NOMO-1 treated with DMSO at 0.1 percent for 48 hours (cell line): ENCODE measurements around the gene MAP2K3.
"Not testable (repeated sequence)": the region's sequence is repeated elsewhere in the genome, so short reads cannot be mapped to it uniquely, and the experiment has no call there.

Experiments used
- DNase-seq: peaks from one replicate; lab custom pipeline; 2025; ENCODE audit not compliant: unreplicated experiment; lab: John Stamatoyannopoulos, UW

MAP2K3 gene

DNA sequence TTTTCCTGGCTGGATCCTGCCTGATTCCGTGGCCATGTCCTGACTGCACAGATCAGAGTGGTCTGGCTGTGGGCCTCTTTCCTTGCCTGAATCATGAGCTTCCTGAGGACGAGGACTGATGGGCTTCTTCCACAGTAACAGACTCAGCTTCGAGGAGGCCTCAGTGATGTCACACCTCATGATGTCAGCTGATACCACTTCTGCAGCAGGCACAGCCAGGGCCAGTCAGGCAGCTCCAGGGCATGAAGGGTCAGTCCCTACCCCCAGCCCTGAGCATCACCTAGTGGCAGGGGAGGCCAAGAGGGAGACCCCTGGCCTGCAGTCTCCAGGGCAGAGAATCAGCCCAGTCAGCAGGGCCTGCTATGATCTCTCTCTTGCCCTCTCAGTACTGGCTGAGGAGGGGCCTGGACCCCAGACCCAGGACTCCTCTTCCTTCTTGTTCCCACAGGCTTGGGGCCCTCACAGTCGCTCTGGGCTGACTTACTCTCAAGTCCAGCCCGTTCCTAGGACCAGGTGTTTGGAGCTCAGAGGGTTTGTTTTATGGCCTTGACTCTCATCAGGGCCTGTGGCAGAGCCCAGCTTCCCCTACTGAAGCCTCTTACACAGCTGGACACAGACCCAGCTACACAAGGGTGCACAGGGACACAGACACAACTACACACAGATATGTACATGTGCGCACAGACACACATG is 65.0 kb downstream of the MAP2K3 start:
- not testable (repeated sequence) for DNase-seq

DNA sequence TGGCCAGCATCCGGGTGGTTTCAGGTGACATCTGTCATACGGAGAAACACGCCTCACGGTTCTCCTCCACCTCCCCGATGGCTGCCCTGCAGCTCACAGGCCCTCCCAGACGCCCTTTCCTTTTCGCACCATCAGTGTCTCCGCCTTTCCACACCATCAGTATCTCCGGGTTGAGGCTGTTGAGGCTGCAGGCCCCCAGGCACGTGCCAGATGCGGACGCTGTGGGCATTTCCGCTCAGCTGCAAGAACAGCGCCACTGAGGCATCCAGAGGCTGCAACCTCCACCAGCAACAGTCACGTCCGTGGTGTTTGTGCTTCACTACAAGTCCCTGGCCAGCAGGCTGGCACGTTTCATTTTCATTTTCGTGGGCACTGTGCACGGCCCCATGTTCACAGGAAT is 66.0 kb downstream of the MAP2K3 start:
- not testable (repeated sequence) for DNase-seq

DNA sequence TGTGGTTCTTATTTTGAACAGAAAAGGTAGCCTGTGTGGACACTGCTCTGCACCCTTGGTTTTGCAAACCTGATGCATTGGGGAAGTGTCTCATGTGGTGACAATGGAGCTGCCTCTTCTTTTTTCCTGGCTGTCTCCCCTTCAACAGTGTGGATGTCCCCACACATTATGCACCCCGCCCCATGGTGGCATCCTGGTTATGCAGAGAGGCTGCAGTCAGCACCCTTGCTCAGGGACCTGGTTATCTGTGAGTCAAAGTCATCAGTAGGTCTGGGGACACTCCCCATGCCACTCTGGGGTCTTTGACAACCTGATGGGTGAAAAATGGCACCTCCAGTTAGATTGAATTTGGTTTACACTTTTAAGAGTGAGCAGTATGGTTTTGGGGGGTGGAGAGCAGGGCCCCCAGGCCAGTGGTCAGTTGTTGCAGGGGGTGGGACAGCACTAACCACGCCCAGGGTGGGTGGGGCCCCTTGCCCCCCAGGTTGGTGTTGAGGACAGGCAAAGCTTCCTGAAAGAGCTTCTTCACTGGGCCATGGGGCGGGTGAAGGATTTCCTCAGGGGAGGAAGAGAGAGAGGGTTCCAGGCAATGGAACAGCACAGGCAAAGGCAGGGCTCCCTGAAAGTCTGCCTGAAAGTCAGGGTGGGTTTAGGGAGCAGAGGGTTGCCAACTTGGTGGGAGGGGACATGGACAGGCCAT is 67.0 kb downstream of the MAP2K3 start:
- no peak for DNase-seq

DNA sequence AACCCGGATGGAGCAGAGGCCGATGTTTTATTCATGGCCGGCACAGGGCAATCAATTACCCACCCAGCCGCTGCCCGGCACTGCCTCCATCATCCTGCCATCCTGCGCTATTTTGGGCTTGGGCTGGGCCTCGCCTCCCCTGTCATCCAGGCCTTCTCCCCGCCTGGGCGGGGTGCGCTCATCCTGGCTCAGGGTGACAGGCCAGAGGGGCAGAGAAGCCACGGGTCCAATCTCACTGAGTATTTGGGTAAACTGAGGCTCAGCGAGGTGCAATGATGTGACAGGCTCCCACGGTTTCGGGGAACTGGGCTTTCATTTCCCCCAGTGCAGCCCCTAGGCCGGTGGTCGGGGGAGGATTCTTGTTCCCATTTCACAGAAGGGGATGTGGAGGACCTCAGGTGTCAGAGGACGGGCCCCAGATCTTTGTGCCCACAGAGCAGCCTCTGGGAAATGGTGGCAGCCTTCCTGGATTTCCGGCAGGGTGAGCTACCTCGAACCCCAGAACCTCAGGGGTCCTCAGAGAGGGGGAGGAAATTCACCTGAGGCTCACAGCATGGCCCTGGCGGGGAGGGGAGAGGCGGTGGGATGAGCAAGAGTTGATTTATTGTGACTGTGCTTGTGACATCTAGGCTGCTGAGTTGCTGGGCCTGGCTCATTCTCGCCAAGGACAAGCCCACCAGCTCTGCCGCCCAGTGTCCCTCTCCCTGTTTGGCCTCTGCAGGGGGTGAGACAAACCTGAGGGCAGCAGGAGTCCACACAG is 67.9 kb downstream of the MAP2K3 start:
- no peak for DNase-seq

DNA sequence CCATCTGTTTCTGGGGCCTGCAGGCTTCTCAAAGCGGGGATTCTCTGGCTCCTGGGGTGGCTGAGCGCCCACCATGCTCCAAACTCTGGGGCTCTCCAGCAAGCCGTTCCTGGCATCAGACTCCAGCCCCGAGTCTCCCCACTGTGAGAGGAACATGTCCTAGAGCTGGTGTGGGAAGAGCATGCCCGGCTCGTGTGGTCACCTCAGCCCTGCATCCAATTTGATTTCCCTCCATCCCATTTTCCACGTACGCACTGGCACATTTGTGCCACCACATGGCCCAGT is 68.4 kb downstream of the MAP2K3 start:
- DNase-seq: no peak

DNA sequence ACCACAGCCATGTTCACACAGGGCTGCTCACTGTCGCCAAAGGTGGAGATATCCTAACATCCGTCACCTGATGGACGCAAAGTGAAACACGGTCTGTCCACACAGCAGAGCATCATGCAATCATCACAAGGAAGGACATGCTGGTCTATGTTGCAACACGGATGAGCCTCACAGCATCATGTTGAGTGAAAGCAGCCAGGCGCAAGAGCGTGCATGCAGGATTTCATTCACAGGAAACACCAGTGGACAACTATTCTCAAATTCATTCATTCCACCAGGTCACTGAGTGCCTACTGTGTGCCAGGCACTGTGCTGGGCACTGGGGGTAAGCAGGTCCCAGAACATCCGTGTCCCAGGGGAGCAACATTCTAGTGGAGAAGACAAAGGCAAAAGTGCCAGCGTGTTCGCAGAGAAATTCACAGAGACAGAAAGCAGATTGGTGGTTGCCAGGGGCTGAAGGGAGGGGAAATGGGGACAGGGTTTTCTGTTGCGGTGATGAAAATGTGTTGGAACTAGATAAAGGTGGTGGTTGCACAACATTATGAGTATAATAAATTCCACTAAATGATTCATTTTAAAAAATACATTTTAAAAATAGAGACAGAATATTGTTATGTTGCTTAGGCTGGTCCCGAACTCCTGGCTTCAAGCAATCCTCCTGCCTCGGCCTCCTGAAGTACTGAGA is 69.0 kb downstream of the MAP2K3 start:
- no peak for DNase-seq

DNA sequence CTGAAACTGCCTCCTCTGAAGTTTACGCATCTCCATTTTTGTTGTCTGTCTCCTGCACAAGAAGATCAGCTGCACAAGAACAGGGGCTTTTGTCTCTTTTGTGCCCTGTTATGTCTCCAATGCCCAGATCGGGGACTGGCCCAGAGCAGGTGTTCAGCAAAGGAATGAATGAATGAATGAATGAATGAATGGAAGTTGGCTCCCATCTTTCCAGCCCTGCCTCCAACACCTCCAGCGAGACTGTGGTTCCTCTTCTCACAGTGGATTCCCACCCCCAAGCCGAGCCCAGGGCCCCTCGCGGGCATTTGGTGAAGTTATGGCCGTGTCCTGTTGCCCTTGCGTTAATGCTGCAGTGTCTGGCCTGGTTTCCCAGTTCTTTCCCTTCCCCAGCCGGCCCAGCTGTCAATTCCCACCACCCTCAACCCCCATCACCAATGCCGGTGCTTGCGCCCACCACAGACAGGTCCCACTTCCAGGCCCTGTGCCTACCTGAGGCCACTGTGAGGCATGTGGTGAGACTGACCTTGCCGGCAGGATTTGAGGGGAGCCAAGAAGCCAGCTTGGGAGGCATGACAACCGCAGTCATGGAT is 70.4 kb downstream of the MAP2K3 start:
- no peak for DNase-seq

DNA sequence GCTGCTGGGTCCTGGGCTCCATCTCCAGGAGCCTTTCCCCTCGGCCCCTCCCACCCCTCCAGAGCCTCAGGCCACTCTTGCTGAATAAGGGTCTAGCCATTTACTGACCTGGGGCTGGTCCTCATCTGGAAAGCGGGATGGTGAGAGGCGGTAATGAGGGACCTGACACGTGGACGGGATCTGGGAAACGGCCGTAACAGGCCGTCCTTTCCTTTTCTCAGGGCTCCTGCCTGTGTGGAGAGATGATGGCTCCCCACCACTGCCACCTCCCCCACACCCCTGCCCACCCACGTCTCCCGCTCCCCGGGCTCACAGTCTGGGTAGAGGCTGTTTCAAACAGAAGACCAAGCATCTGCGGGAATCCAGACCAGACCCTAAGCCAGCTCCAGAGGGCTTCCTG is 71.1 kb downstream of the MAP2K3 start:
- no peak for DNase-seq

DNA sequence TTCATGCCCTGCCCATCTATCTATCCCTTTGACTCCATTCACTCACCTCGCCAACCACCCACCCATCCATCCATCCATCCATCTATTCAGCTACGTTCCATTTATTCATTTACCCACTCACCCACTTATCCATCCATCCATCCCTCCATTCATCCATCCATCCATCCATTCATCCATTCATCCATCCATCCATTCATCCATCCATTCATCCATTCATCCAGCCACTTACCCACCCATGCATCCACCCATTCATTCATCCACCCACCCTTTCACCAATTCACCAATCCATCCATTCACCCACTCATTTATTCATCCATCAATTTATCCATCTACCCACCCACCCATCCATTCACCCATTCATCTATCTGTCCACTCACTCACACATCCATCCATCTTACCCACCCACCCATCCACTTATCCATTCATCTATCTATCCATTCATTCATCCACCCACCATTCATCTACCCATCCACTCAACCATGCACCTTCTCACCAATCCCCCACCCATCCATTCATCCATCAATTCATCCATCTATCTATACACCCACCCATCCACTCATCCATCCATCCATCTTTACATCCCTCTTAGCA is 72.1 kb downstream of the MAP2K3 start:
- no peak for DNase-seq

DNA sequence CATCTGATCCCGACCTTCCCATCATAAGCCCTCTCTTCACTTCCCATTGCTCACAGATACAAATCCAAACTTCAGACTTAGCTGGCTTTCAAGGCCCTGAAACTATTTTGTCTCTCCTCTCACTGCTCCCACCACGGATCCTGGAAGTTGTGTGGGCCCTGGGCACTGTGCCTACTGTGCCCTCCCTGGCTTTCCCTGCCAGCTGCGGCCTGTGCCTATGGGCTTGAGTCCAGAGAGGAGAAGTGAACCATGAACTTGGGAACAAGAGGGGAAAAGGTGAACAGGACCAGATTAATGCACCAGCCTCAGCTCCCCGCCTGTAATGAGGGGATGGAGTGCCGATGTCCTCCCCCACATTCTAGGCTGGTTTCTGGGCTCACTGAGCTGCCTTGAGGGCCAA is 72.8 kb downstream of the MAP2K3 start:
- no peak for DNase-seq

DNA sequence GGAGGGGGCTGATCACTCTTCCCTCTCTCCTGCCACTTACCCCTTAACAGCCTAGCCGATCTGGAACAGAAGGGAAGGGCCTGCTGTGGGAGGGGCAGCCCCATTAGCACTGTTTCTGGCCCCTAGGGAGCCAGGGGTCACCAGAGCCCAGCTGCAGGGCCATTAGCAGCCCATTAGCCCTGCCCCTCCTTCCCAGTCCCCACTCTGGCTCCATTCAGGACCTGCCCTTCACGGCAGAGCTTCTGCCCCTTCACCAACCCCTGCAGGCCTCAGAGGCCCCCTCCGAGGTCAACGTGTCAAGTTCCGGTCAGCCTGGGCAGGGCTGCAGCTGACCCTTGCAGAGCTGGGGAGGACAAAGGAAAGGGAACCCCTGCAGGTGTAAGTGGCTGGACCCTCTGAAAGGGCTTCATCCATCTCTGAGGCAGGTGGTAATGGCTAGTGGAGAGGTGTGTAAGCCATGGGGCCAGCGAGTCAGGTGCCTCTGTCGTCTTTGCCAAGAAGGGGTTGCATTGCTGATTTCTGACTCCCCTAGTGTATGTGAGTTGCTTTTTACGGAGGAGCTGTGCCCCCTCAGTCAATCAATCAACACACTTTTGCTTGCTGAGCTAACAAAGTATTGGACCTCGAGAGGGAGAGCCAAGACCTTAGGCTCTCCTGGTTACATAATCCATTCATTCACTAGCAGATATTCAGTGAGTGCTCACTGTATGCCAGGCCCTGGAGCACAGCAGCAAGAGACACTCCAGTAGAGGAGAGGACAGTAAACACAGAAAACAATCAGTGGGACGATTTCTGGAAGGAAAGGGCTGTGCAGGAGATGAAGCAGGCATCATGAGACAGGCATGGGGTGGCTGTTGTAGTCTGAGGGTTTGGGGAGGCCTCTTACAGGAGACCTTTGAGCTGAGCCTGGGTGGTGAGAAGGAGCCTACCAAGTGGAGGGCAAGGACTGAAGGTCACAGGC is 73.5 kb downstream of the MAP2K3 start:
- DNase-seq: no peak

DNA sequence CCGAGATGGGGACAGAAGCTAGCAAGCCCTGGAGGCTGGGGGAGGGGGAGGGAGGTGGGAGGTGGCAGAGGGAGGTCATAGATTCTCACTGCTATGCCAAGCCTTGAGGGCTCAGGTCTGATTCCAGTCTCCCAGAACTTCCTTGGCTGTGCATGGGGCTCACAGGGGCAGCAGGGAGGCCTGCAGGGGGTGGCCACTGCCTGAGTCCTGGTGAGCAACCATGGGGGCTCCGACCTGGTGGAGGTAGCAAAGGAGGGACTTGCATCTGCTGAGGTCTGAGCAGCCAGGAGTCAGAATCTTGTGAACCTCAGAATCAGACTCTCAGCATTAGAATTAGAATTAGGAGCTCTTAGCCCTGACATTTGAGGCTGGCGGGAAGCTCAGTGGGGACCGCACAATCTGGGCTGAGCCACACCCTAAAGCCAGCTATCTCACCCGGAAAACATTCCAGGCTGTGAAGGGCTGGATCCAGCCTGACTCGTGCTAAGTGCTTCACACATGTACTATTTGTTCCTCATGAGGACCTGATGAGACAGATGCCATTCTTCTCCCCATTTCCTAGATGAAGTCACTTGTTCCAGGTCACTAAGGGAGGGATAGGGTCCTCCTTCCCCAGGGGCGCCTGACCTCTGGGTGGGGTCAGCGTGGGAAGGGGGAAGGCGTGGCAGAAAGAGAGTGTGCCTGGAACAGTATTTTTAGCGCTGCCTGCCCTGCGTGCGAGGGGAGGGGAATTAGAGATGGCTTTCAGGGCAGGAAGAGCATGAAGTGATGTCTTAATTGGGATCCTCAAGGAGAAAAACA is 74.4 kb downstream of the MAP2K3 start:
- DNase-seq: no peak

DNA sequence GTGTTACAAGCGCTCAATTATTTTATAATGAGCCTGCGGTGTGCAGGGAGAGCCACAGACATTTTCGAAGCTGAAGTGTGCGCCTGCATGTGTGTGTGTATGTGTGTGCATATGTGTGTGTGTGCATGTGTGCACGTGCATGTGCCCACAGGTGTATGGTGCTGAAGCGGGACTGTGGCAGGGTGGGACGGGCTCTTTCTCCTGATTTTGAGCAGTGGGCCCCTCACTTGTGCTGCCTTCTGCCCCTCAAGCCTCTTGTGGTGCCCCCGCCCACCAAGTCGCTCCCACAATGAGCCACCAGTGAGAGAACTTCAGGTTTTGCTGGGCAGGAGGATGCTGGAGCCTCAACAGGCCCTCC is 75.0 kb downstream of the MAP2K3 start:
- DNase-seq: no peak

DNA sequence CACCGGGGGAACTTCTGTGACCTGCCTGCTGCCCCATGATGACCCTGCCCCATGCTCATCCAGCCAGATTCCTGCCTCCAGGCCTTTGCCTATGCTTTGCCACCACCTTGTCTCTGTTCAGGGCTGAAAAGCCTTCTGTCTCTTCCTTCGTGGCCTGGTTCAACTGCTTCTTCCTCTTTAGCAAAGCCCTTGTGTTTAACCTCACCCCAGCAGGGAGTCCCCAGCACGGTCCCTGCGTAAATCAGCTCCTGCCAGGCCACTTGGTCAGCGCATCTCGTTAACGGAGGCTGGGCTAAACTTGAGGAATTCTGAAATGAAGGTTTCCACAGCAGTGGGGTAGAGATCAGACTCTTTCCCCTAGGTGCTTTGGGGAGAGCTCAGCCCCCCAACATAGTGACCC is 75.5 kb downstream of the MAP2K3 start:
- DNase-seq: no peak

DNA sequence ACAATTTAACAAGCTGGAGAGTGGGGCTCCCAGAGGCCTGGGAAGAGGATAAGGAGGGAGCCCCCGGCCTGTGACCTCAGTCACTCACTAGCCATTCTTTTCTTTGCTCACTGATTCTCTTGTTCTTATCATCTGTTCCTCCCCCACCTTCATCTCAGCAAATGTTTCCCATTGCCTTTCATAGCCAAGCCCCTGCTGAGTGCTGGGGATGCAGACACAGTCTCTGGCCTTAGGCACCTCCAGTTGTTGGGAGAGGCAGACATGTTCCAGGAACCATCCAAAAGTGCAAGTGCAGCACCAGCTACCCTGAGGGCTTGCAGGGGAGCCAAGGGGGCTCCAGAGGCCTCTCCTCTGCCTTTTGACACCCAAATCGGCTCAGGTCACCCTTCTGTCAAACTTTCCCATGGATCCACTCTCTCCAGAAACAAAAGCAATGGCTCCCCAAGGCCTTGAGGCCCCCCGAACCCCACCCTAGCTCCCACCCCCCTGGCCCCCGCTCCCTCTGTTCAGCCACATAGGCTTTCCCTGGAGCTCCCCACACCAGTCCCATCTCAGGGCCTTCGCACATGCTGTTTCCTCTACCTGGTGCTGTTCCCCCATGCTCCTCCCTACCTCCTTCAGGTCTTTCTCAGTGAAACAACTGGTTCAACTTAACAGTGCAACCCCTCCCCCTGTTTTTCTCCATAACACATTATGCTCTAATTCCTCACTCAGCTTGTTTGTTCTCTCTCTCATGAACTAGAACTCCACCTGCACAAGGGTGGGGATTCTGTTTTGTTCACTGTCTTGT is 76.7 kb downstream of the MAP2K3 start:
- no peak for DNase-seq

DNA sequence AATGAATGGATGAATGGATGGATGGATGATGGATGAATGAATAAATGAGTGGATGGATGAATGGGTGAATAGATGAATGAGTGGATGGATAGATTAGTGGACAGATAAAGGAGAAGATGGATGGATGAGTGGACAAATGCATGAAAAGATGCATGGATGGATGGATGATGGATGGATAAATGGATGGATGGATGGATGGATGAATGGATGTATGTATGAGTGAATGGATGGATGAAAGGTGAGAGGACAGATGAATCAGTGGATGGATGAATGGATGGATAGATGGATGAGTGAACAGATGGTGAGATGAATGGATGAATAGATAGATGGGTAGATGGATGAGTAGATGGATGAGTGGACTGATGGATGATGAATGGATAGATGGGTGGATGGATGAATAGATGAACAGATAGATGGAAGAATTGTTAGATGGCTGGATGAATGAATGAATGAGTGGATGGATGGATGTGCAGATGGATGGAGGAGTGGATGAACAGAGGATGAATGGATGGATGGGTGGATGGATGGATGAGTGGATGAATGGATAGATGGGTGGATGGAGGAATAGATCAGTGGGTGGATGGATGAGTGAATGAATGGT is 77.9 kb downstream of the MAP2K3 start:
- no peak for DNase-seq

DNA sequence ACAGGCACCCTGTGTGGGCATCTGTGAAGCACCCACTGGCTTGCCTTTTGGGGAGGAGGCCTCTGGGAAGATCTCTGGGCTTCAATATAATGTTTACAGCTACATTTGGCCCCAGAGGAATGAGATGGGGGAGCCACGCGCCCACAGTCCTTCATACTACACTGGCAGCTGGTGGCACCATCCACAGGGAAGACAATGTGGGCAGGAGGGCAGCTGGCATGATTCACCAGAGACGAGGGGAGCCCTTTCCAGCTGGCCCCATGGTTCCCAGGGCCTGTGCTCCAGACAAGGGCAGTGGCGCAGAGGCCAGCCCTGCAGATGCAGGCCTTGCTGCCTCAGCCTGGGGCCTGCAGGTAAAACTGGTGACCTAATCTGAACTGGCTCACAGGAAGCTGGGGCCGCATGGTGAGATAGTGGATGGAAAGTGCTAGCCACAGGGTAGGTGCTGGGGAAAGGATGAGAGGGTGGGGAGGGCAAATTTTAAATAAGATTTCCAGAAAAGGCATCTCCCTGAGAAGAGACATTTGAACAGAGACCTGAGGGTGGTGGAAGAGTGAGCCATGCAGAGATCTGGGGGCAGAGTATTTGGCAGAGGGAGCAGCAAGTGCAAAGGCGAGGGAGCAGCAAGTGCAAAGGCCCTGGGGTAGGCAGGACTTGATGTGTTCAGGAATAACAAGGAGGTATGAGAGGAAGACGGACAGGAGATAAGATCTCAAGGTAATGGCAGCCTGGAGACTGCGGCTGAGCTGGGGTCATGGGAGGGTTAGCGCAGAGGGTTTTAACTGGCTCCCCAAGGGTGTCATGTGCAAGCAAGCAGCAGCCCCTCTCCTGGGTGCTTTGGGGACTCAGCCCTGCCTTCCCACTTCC is 79.5 kb downstream of the MAP2K3 start:
- no peak for DNase-seq
